HepG2 (cell line): ENCODE results near the gene P4HB. TPM values are rescaled to one million over a fixed set of nuclear protein-coding genes. Genes with fewer than 3 reads are reported as not detected.

ENCODE experiments used
- GATA4 ChIP-seq: sonication (generic); IDR thresholded peaks from 2 replicates; pipeline ENCODE4 v1.6.1; 2016; ENCODE audit warnings: antibody characterized with exemption, low read depth, borderline replicate concordance
- POGK ChIP-seq: sonication (generic); formaldehyde crosslinking; conservative IDR thresholded peaks from 2 replicates; pipeline ENCODE4 v1.8.0; 2022; ENCODE audit warnings: mild to moderate bottlenecking, moderate library complexity, missing genetic modification reagents
- THAP11 ChIP-seq: IDR thresholded peaks from 2 replicates; pipeline ENCODE4 v1.6.1; 2016; ENCODE audit warnings: missing biosample characterization, missing genetic modification reagents
- TOPORS ChIP-seq: sonication (generic); formaldehyde crosslinking; IDR thresholded peaks from 2 replicates; pipeline ENCODE4 v1.8.0; 2023; ENCODE audit warnings: mild to moderate bottlenecking, missing genetic modification reagents
- ZFP41 ChIP-seq: sonication (generic); formaldehyde crosslinking; IDR thresholded peaks from 2 replicates; pipeline ENCODE4 v1.4.0; 2020; ENCODE audit warnings: mild to moderate bottlenecking, missing genetic modification reagents, borderline replicate concordance
- ZFY ChIP-seq: sonication (generic); formaldehyde crosslinking; IDR thresholded peaks from 2 replicates; pipeline ENCODE4 v1.4.0; 2020; ENCODE audit warnings: missing genetic modification reagents
- ZHX2 ChIP-seq, 2 experiments: sonication (generic) in 1 of 2; formaldehyde crosslinking in 1 of 2; IDR thresholded peaks; 2 replicates each; pipeline versions ENCODE4 v1.6.1 to v1.9.0; 2014 to 2022; ENCODE audit warnings: antibody characterized with exemption in 1 of 2, borderline replicate concordance in 1 of 2, inconsistent platforms in 1 of 2, low read depth in 1 of 2, missing genetic modification reagents in 1 of 2
- ZNF281 ChIP-seq: sonication (generic); formaldehyde crosslinking; IDR thresholded peaks from 2 replicates; pipeline ENCODE4 v1.4.0; 2020; ENCODE audit warnings: missing genetic modification reagents, borderline replicate concordance
- ZNF512B ChIP-seq: sonication (generic); formaldehyde crosslinking; IDR thresholded peaks from 2 replicates; pipeline ENCODE4 v1.5.1; 2020; ENCODE audit warnings: missing genetic modification reagents, mild to moderate bottlenecking, borderline replicate concordance
- polyA plus RNA-seq, 8 experiments: library from polyadenylated mRNA; depleted of rRNA in 3 of 8; stranded (reverse) in 7 of 8; unstranded in 1 of 8; fragments of >200 nt; fragmentation: Illumina TruSeq in 4 of 8; extraction: Trizol in 4 of 8; gene quantifications; 2 replicates each; pipeline versions ENCODE4 v1.2.1 to v1.2.3, GENCODE V29; 2011 to 2016; ENCODE audit warnings: low read depth in 4 of 8, missing spikeins in 1 of 8, mixed read lengths in 1 of 8; ENCODE audit not compliant: insufficient read depth in 1 of 8
- total RNA-seq, 5 experiments: library from RNA; depleted of rRNA; stranded (reverse); fragments of >200 nt; fragmentation: Illumina TruSeq; extraction: Trizol; gene quantifications; 2 replicates each; pipeline ENCODE4 v1.2.3, GENCODE V29; 2016; ENCODE audit warnings: low read depth in 1 of 5

Gene P4HB
- total and polyA plus RNA-seq, 2 of the 13 experiments (the other 11 are each of a cell fraction or from before 2014, with no cell fraction given): 185 to 782 TPM

GRCh38 chr17:81806461-81807209 is 53.7 kb downstream of the P4HB start (continued):
- TF ChIP-seq ZFY: peak; percentile 33; the same call in 1 of the 2 replicates
- TF ChIP-seq ZNF512B: no peak
- no peak for TF ChIP-seq POGK (CRISPR knock-in tag)
- TF ChIP-seq ZHX2 (IDR thresholded peaks at IDR 0.05; ENCODE audit: low read depth): no peak
- no peak for TF ChIP-seq ZHX2 (CRISPR knock-in tag; IDR thresholded peaks at IDR 0.05; ENCODE audit: borderline replicate concordance)
- TF ChIP-seq THAP11 (CRISPR knock-in tag): no peak
- TF ChIP-seq TOPORS (CRISPR knock-in tag): no peak
- no peak for TF ChIP-seq GATA4
- TF ChIP-seq ZFP41: no peak
- peak; percentile 38; the same call in 1 of the 2 replicates for TF ChIP-seq ZNF281
